Heart right ventricle (tissue), 16 donors: ENCODE results near the gene METTL2A. TPM values are rescaled to one million over a fixed set of nuclear protein-coding genes. Genes with fewer than 3 reads are reported as not detected.
A peak's percentile ranks its signal among the peaks of the same experiment; 100 is the strongest.
"Not testable (repeated sequence)": the region's sequence is repeated elsewhere in the genome, so short reads cannot be mapped to it uniquely, and the experiment has no call there.

Experiments used
- ATAC-seq, 8 donors: fragments of 200-7000 bp; cut with Tn5 transposase; one replicate each; pipeline ENCODE4 v1.9.1; 2020; ENCODE audit warnings: mild to moderate bottlenecking in 8 of 8, moderate library complexity in 8 of 8, moderate number of reproducible peaks in 1 of 8
- DNase-seq, 2 donors: peaks; one replicate each; pipeline ENCODE4 v3.0.0-alpha.2; 2020
- H3K27ac ChIP-seq, 10 donors: fragments of 200-600 bp; sonication (generic) in 2 of 10; one replicate each; pipeline versions ENCODE4 v1.5.0 to v1.8.0; 2020 to 2022; ENCODE audit warnings: mild to moderate bottlenecking in 3 of 10
- H3K27me3 ChIP-seq, 7 donors: fragments of 200-600 bp; one replicate each; pipeline ENCODE4 v1.8.0; 2021 to 2022; ENCODE audit warnings: mild to moderate bottlenecking in 2 of 7
- H3K36me3 ChIP-seq, 9 donors: fragments of 200-600 bp; sonication (generic) in 1 of 9; one replicate each; pipeline versions ENCODE4 v1.5.0 to v1.8.0; 2020 to 2022; ENCODE audit warnings: mild to moderate bottlenecking in 2 of 9
- H3K4me1 ChIP-seq, 9 donors: fragments of 200-600 bp; sonication (generic) in 1 of 9; one replicate each; pipeline versions ENCODE4 v1.5.0 to v1.8.0; 2020 to 2022; ENCODE audit warnings: mild to moderate bottlenecking in 4 of 9
- H3K4me3 ChIP-seq, 10 donors: fragments of 200-600 bp; sonication (generic) in 2 of 10; one replicate each; pipeline versions ENCODE4 v1.5.0 to v1.8.0; 2020 to 2022; ENCODE audit warnings: mild to moderate bottlenecking in 7 of 10, moderate library complexity in 2 of 10
- H3K9me3 ChIP-seq, 11 donors: fragments of 200-600 bp in 10 of 11; sonication (generic) in 2 of 11; one replicate each; pipeline versions ENCODE4 v1.5.0 to v1.8.0; 2013 to 2022; ENCODE audit warnings: mild to moderate bottlenecking in 2 of 11, control low read depth in 1 of 11, moderate library complexity in 1 of 11
- WGBS, 2 donors: extraction: QIAGEN DNeasy Blood & Tissue Kit; methylation state at CpG; one replicate each; pipeline ENCODE4 v1.1.7; 2013; ENCODE audit warnings: inconsistent platforms in 1 of 2; 5-methylcytosine and 5-hydroxymethylcytosine counted together
- intact Hi-C, 10 donors: fragments of 100-400 bp; cut with DNase I; formaldehyde crosslinking; loops; one replicate each; pipeline versions ENCODE4 v1.11.1 to v1.14.2; 2022
- polyA plus RNA-seq, 2 donors: library from polyadenylated mRNA; stranded (reverse); fragments of 200-250 nt; gene quantifications; one replicate each; pipeline ENCODE4 v1.2.3, GENCODE V29; 2013
- total RNA-seq, 10 donors: library from RNA; stranded (reverse); fragmentation: NEBNext Ultra II Directional in 3 of 10; extraction: Animal tissue kit (Norgen Biotek cat#: 25700) in 3 of 10; gene quantifications; one replicate each; pipeline versions ENCODE4 v1.2.1 to v1.2.4, GENCODE V29; 2021 to 2023
- TF ChIP-seq, protein P1 (sequence below), 9 donors: fragments of 200-600 bp; sonication (generic) in 2 of 9; IDR thresholded peaks; one replicate each; pipeline versions ENCODE4 v1.5.0 to v1.8.0; 2021 to 2022; ENCODE audit warnings: antibody characterized with exemption in 9 of 9, mild to moderate bottlenecking in 5 of 9, moderate library complexity in 1 of 9
- donor health status: Arrhythmogenic right ventricular cardiomyopathy.
- donor health status: ischemic (EF 13 %, LVEDD 7.1; RV severe dilation, severe dysfunction).
- donor health status: healthy with polysubstance abuse.
- donor health status: DM: no; HTN: yes; CAD: no.
- donor health status: DM: no; HTN: no; CAD: no.
- donor health status: ischemic (EF 25% LVEDD 6.9; RV normal size, moderate dysfunction).
- donor health status: ischemic (EF 25% LVEDD 5.7; RV mildly dilated, moderate dysfunction).
- donor health status: healthy.
- donor health status: DM: yes; HTN: yes; CAD: no.
- donor health status: Ischemic cardiomyopathy.
- donor health status: ischemic (EF 35%, LVEDD 5.7; RV mildly dilated, moderate dysfunction).
- donor health status: nonischemic (EF 11% LVEDD 7.7; RV severe dilation, severe dysfunction).
- donor health status: DM: yes; HTN: yes; CAD: no.
- donor health status: PGD.
- donor health status: ischemic (EF 29% LVEDD 5.4; RV normal size, mild dysfunction).
- donor health status: nonischemic (EF 23%, LVEDD 6.1; RV moderate dilation, normal function).

METTL2A gene
- total and polyA plus RNA-seq, 12 donors: 6.6 to 19.5 (median 17.8) TPM

DNA sequence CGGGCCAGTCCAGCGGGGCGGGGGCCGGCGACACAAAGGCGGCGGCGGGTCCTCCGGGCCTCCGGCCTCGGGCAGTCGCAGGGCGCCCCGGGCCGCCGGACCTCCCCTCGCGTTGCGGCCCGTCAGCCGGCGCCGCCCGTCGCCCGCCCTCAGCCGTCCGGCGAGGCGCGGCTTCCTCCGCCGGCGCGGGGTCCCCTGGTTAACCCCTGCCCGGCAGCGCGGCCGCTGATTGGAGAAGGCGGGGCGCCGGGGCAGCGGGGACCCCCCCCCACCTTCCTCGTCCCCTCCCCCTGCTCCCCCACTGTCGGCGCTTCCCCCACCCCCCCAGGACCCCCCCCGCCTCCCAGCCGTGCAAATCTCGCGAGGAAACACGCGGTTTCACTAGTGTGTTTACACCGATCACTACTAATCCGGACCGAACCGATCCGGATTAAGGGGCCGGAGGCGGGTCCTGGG is 54.8 kb downstream of the METTL2A start, which contains the start of gene TLK2:
Gene TLK2 (plus strand): TSS at position 402 of the 456 bp plus-strand sequence. CDS start 2,301 bp downstream, outside the sequence.
- H3K4me3 ChIP-seq: peak within 1 kb of the TSS; percentile 50 to 89 (median 80)
- WGBS, 2 donors: 3 to 4% methylated on average over 13 to 54 of the region's 59 CpGs
- TF ChIP-seq, protein P1, sequence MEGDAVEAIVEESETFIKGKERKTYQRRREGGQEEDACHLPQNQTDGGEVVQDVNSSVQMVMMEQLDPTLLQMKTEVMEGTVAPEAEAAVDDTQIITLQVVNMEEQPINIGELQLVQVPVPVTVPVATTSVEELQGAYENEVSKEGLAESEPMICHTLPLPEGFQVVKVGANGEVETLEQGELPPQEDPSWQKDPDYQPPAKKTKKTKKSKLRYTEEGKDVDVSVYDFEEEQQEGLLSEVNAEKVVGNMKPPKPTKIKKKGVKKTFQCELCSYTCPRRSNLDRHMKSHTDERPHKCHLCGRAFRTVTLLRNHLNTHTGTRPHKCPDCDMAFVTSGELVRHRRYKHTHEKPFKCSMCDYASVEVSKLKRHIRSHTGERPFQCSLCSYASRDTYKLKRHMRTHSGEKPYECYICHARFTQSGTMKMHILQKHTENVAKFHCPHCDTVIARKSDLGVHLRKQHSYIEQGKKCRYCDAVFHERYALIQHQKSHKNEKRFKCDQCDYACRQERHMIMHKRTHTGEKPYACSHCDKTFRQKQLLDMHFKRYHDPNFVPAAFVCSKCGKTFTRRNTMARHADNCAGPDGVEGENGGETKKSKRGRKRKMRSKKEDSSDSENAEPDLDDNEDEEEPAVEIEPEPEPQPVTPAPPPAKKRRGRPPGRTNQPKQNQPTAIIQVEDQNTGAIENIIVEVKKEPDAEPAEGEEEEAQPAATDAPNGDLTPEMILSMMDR (IDR thresholded peaks at IDR 0.05): no peak
- peak within 1 kb of the TSS; percentile 89 to 97 (median 94) for H3K27ac ChIP-seq
- peaks cover 0 to 45% (median 23%) of the 10 kb centered on the region in 9 donors for H3K4me1 ChIP-seq
- no peaks in the 10 kb centered on the region for H3K9me3 ChIP-seq
- H3K36me3 ChIP-seq: peaks cover 0 to 24% (median 4%) of the 10 kb centered on the region in 9 donors
- H3K27me3 ChIP-seq: no peaks in the 10 kb centered on the region
- peak; percentile 87 to 94 (median 92) for ATAC-seq
- DNase-seq: peak; percentile 81 to 83
- intact Hi-C loops: no loop called here

DNA sequence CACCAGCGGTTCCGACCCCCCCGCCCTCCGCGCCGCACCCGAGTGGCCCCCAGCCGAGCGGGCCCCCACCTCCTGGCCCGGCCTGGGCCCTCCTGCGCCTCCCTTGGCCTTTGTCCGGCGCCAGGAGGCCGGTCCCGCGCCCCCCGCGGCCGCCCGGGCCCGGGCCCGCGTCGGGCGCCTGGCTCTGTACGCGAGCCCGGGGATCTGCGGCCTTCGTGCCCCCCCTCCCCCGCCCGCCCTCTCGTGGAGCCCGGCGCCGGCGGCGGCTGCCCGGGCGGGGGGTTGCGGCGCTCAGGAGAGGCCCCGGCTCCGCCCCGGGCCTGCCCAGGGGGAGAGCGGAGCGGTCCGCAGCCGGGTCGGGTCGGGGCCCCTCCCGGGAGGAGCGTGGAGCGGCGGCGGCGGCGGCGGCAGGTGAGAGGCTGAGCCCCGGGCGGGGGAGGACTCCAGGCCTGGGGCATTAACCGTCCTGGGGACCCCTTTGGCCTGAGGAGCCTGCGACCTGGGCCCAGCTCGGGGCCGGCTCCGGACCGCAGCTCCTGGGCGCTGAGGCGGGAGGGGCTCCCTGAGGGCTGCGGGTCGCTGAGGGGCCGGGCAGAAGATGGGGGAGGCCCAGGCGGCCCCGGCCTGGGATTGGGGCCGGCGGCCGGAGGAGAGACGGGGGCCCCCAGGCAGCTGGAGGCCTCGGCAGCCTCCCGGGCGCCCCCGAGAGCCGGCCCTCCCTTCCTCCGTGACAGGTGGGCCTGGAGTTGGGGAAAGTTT is 55.4 kb downstream of the METTL2A start:
- Histone ChIP-seq H3K4me3 (peak overlapping the region; percentile 50 to 89 (median 80)), H3K36me3 (peaks cover 0 to 30% (median 4%) of the 10 kb centered on the region in 9 donors), H3K4me1 (peaks cover 0 to 51% (median 23%) of the 10 kb centered on the region in 9 donors), H3K27ac (peak overlapping the region; percentile 86 to 97 (median 94))
- ATAC-seq (peak; percentile 23 to 63 (median 46)), DNase-seq (peak; percentile 18 to 33)
- WGBS, 2 donors: 0 to 2% methylated on average over 30 to 70 of the region's 84 CpGs
- H3K9me3 ChIP-seq, intact Hi-C loops, H3K27me3 ChIP-seq: not testable (repeated sequence)

DNA sequence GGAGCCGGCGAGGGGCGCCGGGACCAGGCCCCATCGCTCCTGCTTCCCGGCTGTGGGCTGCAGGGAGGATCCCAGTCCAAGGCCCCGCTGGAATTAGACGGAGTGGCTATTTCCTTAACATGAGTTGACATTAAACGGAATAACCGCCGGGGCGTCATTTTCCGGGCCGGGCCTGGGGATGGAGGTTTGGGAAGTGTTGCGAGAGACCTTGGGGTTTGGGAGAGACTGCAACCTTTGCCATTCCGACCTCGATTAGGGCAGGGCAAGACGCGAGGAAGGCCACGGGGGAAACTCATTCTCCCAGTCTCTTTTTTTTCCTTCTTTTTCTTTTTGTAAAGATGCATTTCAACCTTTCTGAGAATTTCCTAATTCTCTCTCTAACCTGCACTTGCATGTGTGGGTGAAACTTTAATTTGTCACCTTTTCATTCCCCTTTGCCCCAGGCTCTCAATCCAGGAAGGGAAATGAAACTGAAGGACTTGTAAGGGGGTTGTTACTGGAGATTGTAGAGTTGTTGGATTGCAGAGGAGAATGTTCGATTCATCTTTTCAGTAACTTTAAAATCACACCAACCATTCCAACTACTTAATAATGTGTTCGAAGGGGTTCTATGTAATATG is 56.1 kb downstream of the METTL2A start:
- H3K27me3 ChIP-seq, intact Hi-C loops, H3K9me3 ChIP-seq: not testable (repeated sequence)
- 2 to 3% methylated on average over 18 to 22 of the region's 22 CpGs for WGBS, 2 donors
- peaks cover 0 to 57% (median 24%) of the 10 kb centered on the region in 9 donors for H3K4me1 ChIP-seq
- H3K36me3 ChIP-seq: peaks cover 0 to 36% (median 4%) of the 10 kb centered on the region in 9 donors
- peak in 7 of 8 donors; percentile 3 to 48 (median 33) for ATAC-seq
- peak overlapping the region; percentile 50 to 89 (median 80) for H3K4me3 ChIP-seq
- DNase-seq: peak; percentile 27 to 31
- H3K27ac ChIP-seq: peak overlapping the region; percentile 86 to 97 (median 94)

DNA sequence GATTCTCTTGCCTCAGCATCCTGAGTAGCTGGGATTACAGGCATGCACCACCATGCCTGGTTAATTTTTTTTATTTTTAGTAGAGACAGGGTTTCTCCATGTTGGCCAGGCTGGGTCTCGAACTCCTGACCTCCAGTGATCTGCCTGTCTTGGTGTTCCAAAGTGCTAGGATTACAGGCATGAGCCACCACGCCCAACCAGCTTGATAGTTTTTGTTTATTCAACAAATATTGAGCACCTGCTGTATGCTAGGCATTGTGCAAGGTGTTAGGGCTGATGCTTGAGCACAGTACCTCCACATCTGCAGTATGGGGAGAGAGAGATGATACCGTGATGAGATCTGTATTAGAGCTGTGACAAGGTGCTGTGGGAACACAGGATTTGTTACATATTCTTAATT is 58.9 kb downstream of the METTL2A start:
- ATAC-seq, DNase-seq, intact Hi-C loops, H3K27me3 ChIP-seq, H3K27ac ChIP-seq, H3K9me3 ChIP-seq, H3K4me3 ChIP-seq: not testable (repeated sequence)
- peaks cover 0 to 67% (median 30%) of the 10 kb centered on the region in 9 donors for H3K4me1 ChIP-seq
- peaks cover 0 to 42% (median 4%) of the 10 kb centered on the region in 9 donors for H3K36me3 ChIP-seq
- WGBS, 2 donors: 76 to 86% methylated on average over 3 of the region's 3 CpGs

DNA sequence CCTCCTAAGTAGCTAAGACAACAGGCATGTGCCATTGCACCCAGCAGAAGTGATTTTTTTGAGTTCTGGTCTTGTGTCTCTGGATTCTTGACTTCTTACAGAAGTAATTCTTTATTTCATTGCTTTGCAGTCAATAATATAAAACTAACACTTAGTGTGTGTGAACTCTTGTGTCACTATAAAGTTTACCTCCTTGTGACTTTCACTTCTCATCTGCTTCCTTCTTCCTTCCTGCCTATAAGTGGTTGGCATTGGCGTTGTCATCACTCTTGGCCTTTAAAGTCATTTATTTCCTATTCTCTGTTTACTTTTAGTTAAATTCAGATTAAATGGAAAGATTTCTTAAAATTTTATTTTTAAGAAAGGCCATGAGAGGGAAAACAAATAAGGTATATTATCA is 67.3 kb downstream of the METTL2A start:
- H3K9me3 ChIP-seq, H3K27ac ChIP-seq, DNase-seq, intact Hi-C loops, H3K27me3 ChIP-seq, ATAC-seq, H3K4me3 ChIP-seq: not testable (repeated sequence)
- WGBS, 2 donors: 56 to 65% methylated on average over 1 of the region's 1 CpG
- Histone ChIP-seq H3K36me3 (peaks cover 0 to 16% (median 0%) of the 10 kb centered on the region in 9 donors), H3K4me1 (peaks cover 0 to 36% (median 14%) of the 10 kb centered on the region in 9 donors)

DNA sequence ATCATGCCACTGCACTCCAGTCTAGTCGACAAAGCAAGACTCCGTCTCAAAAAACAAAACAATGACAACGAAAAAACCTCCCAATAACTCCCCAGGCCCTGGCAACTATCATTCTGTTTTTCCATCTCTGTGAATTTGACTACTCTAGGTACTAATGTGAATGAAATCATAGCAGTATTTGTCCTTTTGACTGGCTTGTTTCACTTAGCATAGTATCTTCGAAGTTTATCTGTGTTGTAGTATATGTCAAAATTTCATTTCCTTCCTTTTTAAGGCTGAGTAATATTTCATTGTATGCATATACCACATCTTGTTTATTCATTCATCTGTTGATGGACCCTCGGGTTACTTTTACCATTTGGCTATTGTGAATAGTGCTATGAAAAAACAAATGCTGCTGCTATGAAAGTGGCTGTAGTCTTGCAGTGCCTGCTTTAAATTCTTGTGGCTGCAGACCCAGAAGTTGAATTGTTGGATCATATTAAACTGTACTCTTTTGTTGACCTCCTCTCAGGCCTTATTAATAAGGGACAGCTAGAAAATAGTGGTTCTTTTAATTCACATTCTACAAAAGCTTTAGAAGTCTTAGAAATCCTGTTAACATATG is 69.5 kb downstream of the METTL2A start:
- DNase-seq, ATAC-seq, H3K27ac ChIP-seq, H3K4me3 ChIP-seq, H3K36me3 ChIP-seq, intact Hi-C loops, H3K9me3 ChIP-seq, H3K27me3 ChIP-seq: not testable (repeated sequence)
- H3K4me1 ChIP-seq: peaks cover 0 to 23% (median 12%) of the 10 kb centered on the region in 9 donors
- WGBS, 2 donors: 88% methylated on average over 5 of the region's 5 CpGs

DNA sequence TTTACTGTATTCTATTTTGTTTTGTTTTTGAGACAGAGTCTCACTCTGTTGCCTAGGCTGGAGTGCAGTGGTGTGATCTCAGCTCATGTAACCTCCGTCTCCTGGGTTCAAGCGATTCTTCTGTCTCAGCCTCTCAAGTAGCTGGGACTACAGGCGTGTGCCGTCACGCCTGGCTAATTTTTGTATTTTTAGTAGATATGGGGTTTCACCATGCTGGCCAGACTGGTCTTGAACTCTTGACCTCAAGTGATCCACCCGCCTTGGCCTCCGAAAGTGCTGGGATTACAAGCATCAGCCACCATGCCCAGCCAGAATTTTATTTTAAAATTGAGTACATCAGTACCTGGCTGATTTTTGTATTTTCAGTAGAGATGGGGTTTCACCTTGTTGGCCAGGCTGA is 70.4 kb downstream of the METTL2A start:
- H3K4me3 ChIP-seq, H3K9me3 ChIP-seq, ATAC-seq, H3K36me3 ChIP-seq, H3K27me3 ChIP-seq, DNase-seq, intact Hi-C loops, H3K27ac ChIP-seq: not testable (repeated sequence)
- 97% methylated on average over 7 of the region's 7 CpGs for WGBS, 2 donors
- peaks cover 0 to 20% (median 8%) of the 10 kb centered on the region in 9 donors for H3K4me1 ChIP-seq

DNA sequence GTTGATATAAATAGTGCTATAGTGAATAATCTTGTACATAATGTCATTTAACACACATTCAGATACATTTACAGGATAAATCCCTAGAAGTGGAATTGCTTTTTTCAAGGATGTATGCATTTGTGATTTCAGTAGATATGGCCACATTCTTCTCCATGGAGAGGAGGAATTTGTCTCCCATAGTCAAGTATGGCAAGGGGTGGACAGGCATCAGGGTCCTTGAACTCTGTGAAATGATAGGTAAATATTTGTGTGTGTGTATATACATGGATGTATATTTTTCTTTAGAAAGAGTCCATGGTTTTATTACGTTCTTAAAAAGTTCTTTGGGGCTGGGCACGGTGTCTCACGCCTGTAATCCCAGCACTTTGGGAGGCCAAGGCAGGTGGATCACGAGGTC is 72.6 kb downstream of the METTL2A start:
- H3K36me3 ChIP-seq, H3K4me3 ChIP-seq, H3K9me3 ChIP-seq, intact Hi-C loops, H3K27me3 ChIP-seq, ATAC-seq, DNase-seq, H3K27ac ChIP-seq: not testable (repeated sequence)
- WGBS, 2 donors: 98% methylated on average over 4 of the region's 4 CpGs
- H3K4me1 ChIP-seq: peaks cover 0 to 29% (median 5%) of the 10 kb centered on the region in 9 donors

DNA sequence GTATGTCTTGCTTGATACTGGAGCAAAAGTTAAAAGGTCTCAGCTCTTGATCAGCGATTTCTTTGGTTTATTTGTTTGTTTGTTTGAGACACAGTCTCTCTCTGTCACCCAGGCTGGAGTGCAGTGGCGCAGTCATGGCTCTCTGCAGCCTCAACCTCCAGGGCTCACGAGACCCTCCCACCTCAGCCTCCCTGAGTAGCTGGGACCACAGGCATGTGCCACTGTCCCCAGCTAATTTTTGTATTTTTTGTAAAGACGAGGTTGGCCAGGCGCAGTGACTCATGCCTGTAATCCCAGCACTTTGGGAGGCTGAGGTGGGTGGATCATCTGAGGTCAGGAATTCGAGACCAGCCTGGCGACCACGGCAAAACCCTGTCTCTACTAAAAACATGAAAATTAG is 75.1 kb downstream of the METTL2A start:
- H3K9me3 ChIP-seq, intact Hi-C loops: not testable (repeated sequence)
- WGBS, 2 donors: 94 to 95% methylated on average over 8 of the region's 8 CpGs

More for the DNA sequence above, 75.1 kb downstream of the METTL2A start:
- not testable (repeated sequence) for DNase-seq, H3K36me3 ChIP-seq, ATAC-seq, H3K4me3 ChIP-seq, H3K27me3 ChIP-seq, H3K27ac ChIP-seq
- H3K4me1 ChIP-seq: peaks cover 0 to 19% (median 0%) of the 10 kb centered on the region in 9 donors
